ENCODE data around the gene TLR8. TPM values are rescaled to one million over a fixed set of nuclear protein-coding genes. Genes with fewer than 3 reads are reported as not detected.

Gene TLR8
- total RNA-seq, 1 donor from 2014 or later: not detected

DNA sequence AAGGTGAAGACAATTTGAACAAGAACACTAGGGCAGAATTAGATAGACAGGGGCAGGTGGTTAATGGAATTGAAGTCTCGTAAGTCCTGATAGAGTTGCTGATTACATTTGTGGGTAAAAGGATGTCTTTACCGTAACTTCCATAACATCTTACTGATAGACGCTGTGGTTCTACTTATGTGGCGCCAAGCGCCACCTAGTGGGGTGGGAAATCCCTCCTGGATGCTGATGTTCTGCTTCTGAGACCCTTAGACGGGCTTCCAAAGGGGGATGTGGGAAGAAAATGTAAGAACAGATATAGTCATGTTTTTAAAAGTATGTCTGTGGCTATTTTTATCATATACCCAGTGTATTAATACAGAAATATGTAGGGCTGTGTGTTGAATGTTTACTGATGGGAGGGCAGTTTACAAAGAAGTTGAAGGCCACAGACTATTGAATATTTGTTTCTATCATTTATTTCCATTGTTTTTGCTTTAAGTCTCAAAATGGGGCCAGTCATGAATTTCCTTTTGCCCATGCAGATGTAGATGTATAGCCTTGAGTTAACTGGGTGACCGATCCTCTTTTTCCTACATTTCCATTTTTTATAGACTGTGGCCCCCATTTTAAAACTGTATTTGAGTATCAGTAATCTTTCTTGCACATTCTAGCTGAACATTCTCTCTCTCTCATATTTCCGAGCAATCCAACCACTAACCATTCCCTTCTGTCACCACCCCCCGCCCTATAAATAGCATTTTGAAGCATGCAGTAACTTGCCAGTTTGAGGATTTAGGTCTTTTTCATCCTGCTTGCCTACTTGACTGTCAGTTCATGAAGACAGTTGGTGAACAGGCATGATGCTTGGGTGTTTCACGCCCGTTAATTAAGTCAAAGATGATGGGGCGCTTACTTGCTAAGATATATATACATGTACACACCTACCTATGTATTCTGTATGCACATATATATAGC lies 12.1 kb upstream of the TLR8 start:
- Mint-ChIP-seq H3K4me3 (ENCODE audit: unreplicated experiment) (no peak overlapping the region), H3K36me3 (ENCODE audit: low read depth, unreplicated experiment) (no peaks in the 10 kb centered on the region), H3K27me3 (ENCODE audit: low read depth, unreplicated experiment) (peaks cover 4% of the 10 kb centered on the region), H3K4me1 (ENCODE audit: low read depth, unreplicated experiment) (peaks cover 9% of the 10 kb centered on the region), H3K27ac (ENCODE audit: unreplicated experiment) (no peak overlapping the region), H3K9me3 (ENCODE audit: unreplicated experiment) (no peaks in the 10 kb centered on the region)
- Histone ChIP-seq H3K79me2 (ENCODE audit: insufficient read depth, low read length) (no peaks in the 10 kb centered on the region), H4K20me1 (ENCODE audit: insufficient read depth, low read length) (no peaks in the 10 kb centered on the region), H3K9me3 (ENCODE audit: insufficient read depth, low read depth, low read length) (no peaks in the 10 kb centered on the region), H3K4me2 (ENCODE audit: low read length) (no peak overlapping the region), H3K27me3 (ENCODE audit: insufficient read depth, low read length) (no peaks in the 10 kb centered on the region), H3K27ac (ENCODE audit: low read depth, low read length) (no peak overlapping the region), H3K4me3 (ENCODE audit: insufficient read depth, low read depth, low read length) (no peak overlapping the region), H3K9ac (ENCODE audit: low read length) (no peak overlapping the region), H3K4me1 (ENCODE audit: insufficient read depth, low read length) (no peaks in the 10 kb centered on the region), H2AFZ (ENCODE audit: low read depth, low read length) (no peak overlapping the region), H3K36me3 (ENCODE audit: insufficient read depth, low read length) (no peaks in the 10 kb centered on the region)
- TF ChIP-seq, protein P1, sequence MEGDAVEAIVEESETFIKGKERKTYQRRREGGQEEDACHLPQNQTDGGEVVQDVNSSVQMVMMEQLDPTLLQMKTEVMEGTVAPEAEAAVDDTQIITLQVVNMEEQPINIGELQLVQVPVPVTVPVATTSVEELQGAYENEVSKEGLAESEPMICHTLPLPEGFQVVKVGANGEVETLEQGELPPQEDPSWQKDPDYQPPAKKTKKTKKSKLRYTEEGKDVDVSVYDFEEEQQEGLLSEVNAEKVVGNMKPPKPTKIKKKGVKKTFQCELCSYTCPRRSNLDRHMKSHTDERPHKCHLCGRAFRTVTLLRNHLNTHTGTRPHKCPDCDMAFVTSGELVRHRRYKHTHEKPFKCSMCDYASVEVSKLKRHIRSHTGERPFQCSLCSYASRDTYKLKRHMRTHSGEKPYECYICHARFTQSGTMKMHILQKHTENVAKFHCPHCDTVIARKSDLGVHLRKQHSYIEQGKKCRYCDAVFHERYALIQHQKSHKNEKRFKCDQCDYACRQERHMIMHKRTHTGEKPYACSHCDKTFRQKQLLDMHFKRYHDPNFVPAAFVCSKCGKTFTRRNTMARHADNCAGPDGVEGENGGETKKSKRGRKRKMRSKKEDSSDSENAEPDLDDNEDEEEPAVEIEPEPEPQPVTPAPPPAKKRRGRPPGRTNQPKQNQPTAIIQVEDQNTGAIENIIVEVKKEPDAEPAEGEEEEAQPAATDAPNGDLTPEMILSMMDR (IDR thresholded peaks at IDR 0.05; ENCODE audit: insufficient read depth, low read depth, low read length): peak; percentile 40
- no peak for TF ChIP-seq EZH2 (IDR thresholded peaks at IDR 0.05; ENCODE audit: insufficient read depth, low read length)
- FAIRE-seq: peak; percentile 78
- DNase-seq (ENCODE audit: low read depth): no peak

DNA sequence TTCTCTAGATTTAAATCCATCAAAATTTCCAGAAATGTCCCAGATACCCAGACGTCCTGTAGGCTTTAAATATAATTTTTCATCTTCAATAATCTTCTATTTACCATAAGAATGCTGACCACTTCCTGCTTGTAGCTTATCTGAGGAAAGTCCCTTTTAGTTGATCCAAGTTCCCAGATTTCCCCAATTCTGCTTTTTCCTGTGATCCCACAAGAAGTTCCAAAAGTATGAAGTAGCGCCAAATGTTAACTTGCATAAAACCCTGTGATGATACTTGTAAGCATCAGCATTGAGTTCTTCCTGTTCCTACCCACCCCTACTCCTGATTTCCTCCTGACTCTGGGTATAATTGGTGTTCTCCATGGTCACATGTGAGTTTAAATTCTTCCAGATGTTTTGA lies 10.6 kb upstream of the TLR8 start:
- Mint-ChIP-seq H3K27ac (ENCODE audit: unreplicated experiment) (no peak overlapping the region), H3K4me1 (ENCODE audit: low read depth, unreplicated experiment) (peaks cover 9% of the 10 kb centered on the region), H3K4me3 (ENCODE audit: unreplicated experiment) (no peak overlapping the region), H3K36me3 (ENCODE audit: low read depth, unreplicated experiment) (no peaks in the 10 kb centered on the region), H3K27me3 (ENCODE audit: low read depth, unreplicated experiment) (peaks cover 9% of the 10 kb centered on the region), H3K9me3 (ENCODE audit: unreplicated experiment) (no peaks in the 10 kb centered on the region)
- Histone ChIP-seq H3K9me3 (ENCODE audit: insufficient read depth, low read depth, low read length) (no peaks in the 10 kb centered on the region), H3K27ac (ENCODE audit: low read depth, low read length) (no peak overlapping the region), H4K20me1 (ENCODE audit: insufficient read depth, low read length) (no peaks in the 10 kb centered on the region), H3K4me3 (ENCODE audit: insufficient read depth, low read depth, low read length) (no peak overlapping the region), H2AFZ (ENCODE audit: low read depth, low read length) (no peak overlapping the region), H3K79me2 (ENCODE audit: insufficient read depth, low read length) (no peaks in the 10 kb centered on the region), H3K4me1 (ENCODE audit: insufficient read depth, low read length) (no peaks in the 10 kb centered on the region), H3K36me3 (ENCODE audit: insufficient read depth, low read length) (no peaks in the 10 kb centered on the region), H3K4me2 (ENCODE audit: low read length) (no peak overlapping the region), H3K9ac (ENCODE audit: low read length) (no peak overlapping the region), H3K27me3 (ENCODE audit: insufficient read depth, low read length) (no peaks in the 10 kb centered on the region)
- FAIRE-seq (peak; percentile 79), DNase-seq (ENCODE audit: low read depth) (peak; percentile 20)
- TF ChIP-seq, protein P1 (IDR thresholded peaks at IDR 0.05; ENCODE audit: insufficient read depth, low read depth, low read length): no peak
- TF ChIP-seq EZH2 (IDR thresholded peaks at IDR 0.05; ENCODE audit: insufficient read depth, low read length): no peak

DNA sequence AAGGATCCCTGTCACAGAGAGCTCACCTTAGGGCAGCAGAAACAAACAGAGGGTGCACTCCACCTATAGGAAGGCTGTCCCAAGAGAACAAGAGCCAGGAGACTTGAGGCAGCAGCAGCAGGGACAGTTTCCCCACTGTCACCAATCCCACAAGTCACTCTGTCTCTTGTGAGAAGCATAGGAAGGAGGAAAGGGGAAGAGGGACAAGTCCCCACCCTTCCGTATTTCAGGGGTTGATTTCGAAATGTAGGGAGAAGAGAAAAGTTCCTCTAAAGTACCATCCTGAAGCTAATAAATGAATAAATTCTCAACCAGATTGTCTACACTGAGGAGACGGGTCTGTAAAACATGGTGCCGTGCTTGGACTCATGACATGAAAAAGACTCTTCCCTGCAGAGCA lies 9.5 kb upstream of the TLR8 start:
- no peaks in the 10 kb centered on the region for H4K20me1 ChIP-seq (ENCODE audit: insufficient read depth, low read length)
- no peak overlapping the region for H3K4me2 ChIP-seq (ENCODE audit: low read length)
- H2AFZ ChIP-seq (ENCODE audit: low read depth, low read length): no peak overlapping the region
- no peak for FAIRE-seq
- Mint-ChIP-seq H3K9me3 (ENCODE audit: unreplicated experiment) (no peaks in the 10 kb centered on the region), H3K4me3 (ENCODE audit: unreplicated experiment) (no peak overlapping the region), H3K27me3 (ENCODE audit: low read depth, unreplicated experiment) (peaks cover 7% of the 10 kb centered on the region), H3K4me1 (ENCODE audit: low read depth, unreplicated experiment) (peaks cover 9% of the 10 kb centered on the region), H3K36me3 (ENCODE audit: low read depth, unreplicated experiment) (no peaks in the 10 kb centered on the region), H3K27ac (ENCODE audit: unreplicated experiment) (no peak overlapping the region)
- H3K36me3 ChIP-seq (ENCODE audit: insufficient read depth, low read length): no peaks in the 10 kb centered on the region
- H3K9me3 ChIP-seq (ENCODE audit: insufficient read depth, low read depth, low read length): no peaks in the 10 kb centered on the region
- TF ChIP-seq EZH2 (IDR thresholded peaks at IDR 0.05; ENCODE audit: insufficient read depth, low read length): no peak
- TF ChIP-seq, protein P1 (IDR thresholded peaks at IDR 0.05; ENCODE audit: insufficient read depth, low read depth, low read length): no peak
- no peaks in the 10 kb centered on the region for H3K79me2 ChIP-seq (ENCODE audit: insufficient read depth, low read length)
- H3K27ac ChIP-seq (ENCODE audit: low read depth, low read length): no peak overlapping the region
- H3K4me1 ChIP-seq (ENCODE audit: insufficient read depth, low read length): no peaks in the 10 kb centered on the region
- H3K27me3 ChIP-seq (ENCODE audit: insufficient read depth, low read length): no peaks in the 10 kb centered on the region
- H3K4me3 ChIP-seq (ENCODE audit: insufficient read depth, low read depth, low read length): no peak overlapping the region
- H3K9ac ChIP-seq (ENCODE audit: low read length): no peak overlapping the region
- DNase-seq (ENCODE audit: low read depth): no peak

Data from astrocyte (in vitro differentiated cells and primary cell).